Skeletal muscle tissue (tissue), 4 donors: ENCODE measurements around the gene PSMC3. TPM values are rescaled to one million over a fixed set of nuclear protein-coding genes. Genes with fewer than 3 reads are reported as not detected.

Source experiments
- H3K27ac ChIP-seq: one replicate; pipeline ENCODE4 v1.7.0; 2013; ENCODE audit warnings: mild to moderate bottlenecking, low read depth, low read length, inconsistent platforms
- H3K27me3 ChIP-seq, 3 donors: one replicate each; pipeline ENCODE4 v1.7.0; 2013; ENCODE audit warnings: low read length in 3 of 3; ENCODE audit not compliant: control insufficient read depth in 3 of 3, insufficient read depth in 3 of 3
- H3K36me3 ChIP-seq, 3 donors: one replicate each; pipeline ENCODE4 v1.7.0; 2013; ENCODE audit warnings: low read length in 3 of 3; ENCODE audit not compliant: control insufficient read depth in 3 of 3, insufficient read depth in 3 of 3
- H3K4me1 ChIP-seq, 3 donors: one replicate each; pipeline ENCODE4 v1.7.0; 2013; ENCODE audit warnings: low read length in 3 of 3, mild to moderate bottlenecking in 3 of 3; ENCODE audit not compliant: control insufficient read depth in 3 of 3, insufficient read depth in 3 of 3
- H3K4me3 ChIP-seq, 3 donors: one replicate each; pipeline ENCODE4 v1.7.0; 2013; ENCODE audit warnings: low read length in 3 of 3
- H3K9ac ChIP-seq, 3 donors: one replicate each; pipeline ENCODE4 v1.7.0; 2013; ENCODE audit warnings: low read length in 3 of 3, mild to moderate bottlenecking in 3 of 3, moderate library complexity in 2 of 3, low read depth in 1 of 3
- H3K9me3 ChIP-seq, 3 donors: one replicate each; pipeline ENCODE4 v1.7.0; 2013; ENCODE audit warnings: low read length in 3 of 3; ENCODE audit not compliant: control insufficient read depth in 3 of 3
- total RNA-seq: library from RNA; depleted of rRNA; stranded (reverse); fragments of >200 nt; gene quantifications from one replicate; pipeline ENCODE4 v1.2.3, GENCODE V29; 2014
- donor health status: Osteomylitis.

Gene PSMC3
- total RNA-seq, 1 donor from 2014 or later: 146 TPM

DNA sequence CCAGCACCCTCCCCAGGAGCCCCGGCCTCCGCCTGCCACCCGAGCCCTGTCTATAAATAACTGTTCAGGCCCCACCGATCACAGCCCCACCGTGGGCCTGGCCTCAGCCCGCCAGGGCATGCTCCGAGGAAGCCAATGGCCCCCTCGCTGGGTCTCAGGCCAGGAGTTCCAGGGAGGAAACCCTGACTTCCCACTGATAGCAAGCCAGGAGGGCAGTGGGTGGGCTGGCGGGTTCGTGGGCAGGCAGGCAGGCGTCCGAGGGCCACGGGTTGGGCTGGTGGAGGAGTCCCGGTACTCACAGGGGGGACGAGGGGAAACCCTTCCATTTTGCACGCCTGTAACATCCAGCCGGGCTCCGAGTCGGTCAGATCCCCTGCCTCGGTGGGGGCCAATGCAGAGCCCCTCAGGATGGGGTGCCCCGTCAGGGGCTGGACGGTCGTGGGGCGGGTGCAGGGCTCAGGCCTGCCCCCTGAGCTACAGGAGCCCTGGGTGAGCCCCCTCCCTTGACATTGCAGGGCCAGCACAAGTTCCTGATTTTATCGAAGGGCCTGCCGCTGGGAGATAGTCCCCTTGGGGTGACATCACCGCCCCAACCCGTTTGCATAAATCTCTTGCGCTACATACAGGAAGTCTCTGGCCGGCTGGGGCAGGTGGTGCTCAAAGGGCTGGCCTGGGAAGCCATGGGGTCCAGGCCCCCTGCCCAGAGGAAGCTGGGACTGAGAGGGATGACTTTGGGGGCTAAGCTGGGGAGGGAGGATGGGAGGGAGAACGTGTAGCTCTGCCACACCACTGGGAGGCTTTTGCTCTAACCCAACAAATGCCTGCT is 48.0 kb downstream of the PSMC3 start, which contains the start of gene SPI1:
SPI1 (minus strand) TSS at position 538 of the 826 bp plus-strand sequence; CDS start at position 344, 194 bp downstream.
- Histone ChIP-seq H3K27ac (peak within 1 kb of the TSS; percentile 73), H3K4me3 (peak within 1 kb of the TSS in 2 of 3 donors; percentile 30 to 51)

DNA sequence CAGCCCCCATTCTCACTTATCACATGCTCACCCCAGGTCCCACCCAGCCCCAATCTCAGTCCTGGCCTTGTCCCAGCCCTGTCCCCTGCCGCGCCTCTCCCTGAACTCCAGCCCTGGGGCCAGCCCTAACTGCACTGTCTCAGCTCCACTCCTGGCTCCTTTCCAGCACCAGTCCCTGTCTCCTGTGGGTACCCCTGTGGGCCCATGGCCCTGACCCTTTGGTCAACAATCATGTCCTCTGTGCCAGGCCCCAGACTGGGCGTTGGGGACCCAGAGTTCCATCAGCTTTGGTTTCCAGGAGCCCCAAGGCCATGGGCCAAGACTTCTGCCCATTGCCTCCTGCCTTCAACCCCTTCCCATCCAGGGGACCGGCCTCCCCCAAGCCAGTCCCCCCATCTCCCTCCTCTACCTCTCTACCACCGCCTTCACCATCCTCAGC is 48.6 kb downstream of the PSMC3 start:
- peak overlapping the region in 1 of 3 donors; percentile 56 for H3K9ac ChIP-seq

More for the DNA sequence above, 48.0 kb downstream of the PSMC3 start, which contains the start of gene SPI1:
- no peaks in the 10 kb centered on the region for H3K27me3 ChIP-seq
- H3K9ac ChIP-seq: peak within 1 kb of the TSS in 1 of 3 donors; percentile 56
- no peaks in the 10 kb centered on the region for H3K9me3 ChIP-seq
- H3K4me1 ChIP-seq: peaks cover 2 to 4% (median 3%) of the 10 kb centered on the region in 3 donors
- H3K36me3 ChIP-seq: no peaks in the 10 kb centered on the region

DNA sequence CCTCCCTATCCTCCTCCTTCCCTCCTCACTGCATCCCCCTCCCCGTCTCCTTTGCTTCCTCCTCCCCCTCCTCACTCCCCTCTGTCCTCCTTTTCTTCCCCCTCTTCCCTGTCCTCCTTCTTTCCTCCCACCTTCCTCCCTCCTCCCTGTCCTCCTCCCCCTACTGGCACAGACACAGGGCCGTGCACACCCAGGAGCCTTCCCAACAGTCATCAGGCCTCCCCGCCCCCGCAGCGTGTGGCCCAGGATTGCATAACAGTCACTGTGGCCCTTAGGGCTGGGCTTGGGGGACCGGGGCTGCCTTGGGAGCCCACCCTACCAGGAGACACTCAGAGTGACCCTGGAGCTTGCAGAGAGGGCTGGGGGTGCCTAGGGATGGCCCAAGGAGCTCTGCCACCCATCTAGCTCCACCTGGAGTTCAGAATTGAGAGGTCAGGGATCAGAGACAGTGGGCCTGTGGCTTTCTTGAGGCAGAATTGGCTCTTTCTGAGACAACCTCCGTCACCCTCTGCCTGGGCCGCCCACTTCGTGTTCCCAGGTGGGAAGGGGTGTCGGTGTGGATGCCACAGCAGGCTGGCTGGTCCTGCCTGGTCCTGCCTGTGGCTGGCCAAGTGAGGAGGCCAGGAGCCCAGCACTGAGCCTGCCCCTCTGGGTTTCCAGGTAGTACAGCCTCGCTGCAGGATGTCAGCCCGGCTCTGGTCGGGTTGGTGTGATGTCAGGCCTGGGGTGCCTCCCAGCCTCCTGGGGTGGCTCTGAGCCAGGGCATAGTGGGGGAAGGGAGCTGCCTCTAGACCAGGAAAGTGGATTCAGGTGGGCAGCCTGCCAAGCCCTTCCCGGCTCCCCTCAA is 49.5 kb downstream of the PSMC3 start:
- H3K9ac ChIP-seq: no peak overlapping the region
- no peak overlapping the region for H3K27ac ChIP-seq

More for the DNA sequence above, 48.6 kb downstream of the PSMC3 start:
- Histone ChIP-seq H3K27me3 (no peaks in the 10 kb centered on the region), H3K36me3 (no peaks in the 10 kb centered on the region), H3K27ac (peak overlapping the region; percentile 73), H3K4me1 (peaks cover 2 to 3% (median 3%) of the 10 kb centered on the region in 3 donors), H3K4me3 (peak overlapping the region in 2 of 3 donors; percentile 30 to 51), H3K9me3 (no peaks in the 10 kb centered on the region)

DNA sequence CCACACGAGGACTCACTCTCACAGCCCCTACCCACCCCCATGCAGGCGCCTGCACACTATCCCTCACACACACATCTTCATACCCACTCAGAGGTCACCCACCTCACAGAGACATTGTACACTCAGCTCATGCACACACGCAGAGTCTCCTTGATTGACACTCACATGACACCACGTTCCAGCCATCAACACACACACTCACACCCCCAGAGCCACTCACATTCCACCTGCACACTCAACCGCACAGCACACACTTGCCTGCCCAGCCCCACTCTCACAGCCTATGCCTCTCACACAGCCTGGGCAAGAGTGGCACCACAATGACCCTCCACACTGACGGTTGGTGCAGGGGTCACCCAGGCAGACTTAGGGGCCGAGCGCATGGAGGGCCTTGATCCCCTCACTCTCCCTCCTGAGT is 50.1 kb downstream of the PSMC3 start:
- H3K27ac ChIP-seq: no peak overlapping the region
- no peaks in the 10 kb centered on the region for H3K9me3 ChIP-seq
- no peaks in the 10 kb centered on the region for H3K27me3 ChIP-seq
- peak overlapping the region in 2 of 3 donors; percentile 15 to 51 for H3K4me3 ChIP-seq
- H3K9ac ChIP-seq: peak overlapping the region in 1 of 3 donors; percentile 8
- no peaks in the 10 kb centered on the region for H3K36me3 ChIP-seq
- H3K4me1 ChIP-seq: peaks cover 0 to 3% (median 2%) of the 10 kb centered on the region in 3 donors

More for the DNA sequence above, 49.5 kb downstream of the PSMC3 start:
- no peaks in the 10 kb centered on the region for H3K9me3 ChIP-seq
- H3K4me1 ChIP-seq: peaks cover 0 to 3% (median 2%) of the 10 kb centered on the region in 3 donors
- peak overlapping the region in 2 of 3 donors; percentile 30 to 51 for H3K4me3 ChIP-seq
- no peaks in the 10 kb centered on the region for H3K36me3 ChIP-seq
- no peaks in the 10 kb centered on the region for H3K27me3 ChIP-seq

DNA sequence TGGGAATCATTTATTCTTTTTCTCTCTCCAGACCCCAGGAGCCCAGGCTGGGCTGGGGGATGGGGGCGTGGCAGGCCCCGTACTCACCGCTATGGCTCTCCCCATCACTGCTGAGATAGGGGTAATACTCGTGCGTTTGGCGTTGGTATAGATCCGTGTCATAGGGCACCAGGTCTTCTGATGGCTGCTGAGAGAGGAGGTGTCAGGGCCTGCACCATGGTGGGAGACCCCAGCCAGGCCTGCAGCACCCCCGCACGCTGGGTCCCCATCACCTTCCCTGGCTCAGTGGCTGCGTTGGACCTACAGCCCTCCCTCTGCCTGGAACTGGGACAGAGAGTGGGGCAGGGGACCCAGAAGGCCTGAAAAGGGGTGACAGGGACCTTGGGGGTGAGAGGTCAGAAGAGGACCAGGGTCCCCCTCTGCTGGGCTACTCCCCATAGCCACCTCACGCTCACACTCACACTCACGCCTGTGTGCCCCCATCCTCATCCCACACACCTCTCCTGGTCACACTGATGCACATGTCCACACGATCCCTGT is 50.6 kb downstream of the PSMC3 start:
- Histone ChIP-seq H3K9me3 (no peaks in the 10 kb centered on the region), H3K4me3 (no peak overlapping the region), H3K9ac (no peak overlapping the region), H3K36me3 (no peaks in the 10 kb centered on the region), H3K4me1 (peaks cover 0 to 3% (median 2%) of the 10 kb centered on the region in 3 donors), H3K27ac (no peak overlapping the region), H3K27me3 (no peaks in the 10 kb centered on the region)

DNA sequence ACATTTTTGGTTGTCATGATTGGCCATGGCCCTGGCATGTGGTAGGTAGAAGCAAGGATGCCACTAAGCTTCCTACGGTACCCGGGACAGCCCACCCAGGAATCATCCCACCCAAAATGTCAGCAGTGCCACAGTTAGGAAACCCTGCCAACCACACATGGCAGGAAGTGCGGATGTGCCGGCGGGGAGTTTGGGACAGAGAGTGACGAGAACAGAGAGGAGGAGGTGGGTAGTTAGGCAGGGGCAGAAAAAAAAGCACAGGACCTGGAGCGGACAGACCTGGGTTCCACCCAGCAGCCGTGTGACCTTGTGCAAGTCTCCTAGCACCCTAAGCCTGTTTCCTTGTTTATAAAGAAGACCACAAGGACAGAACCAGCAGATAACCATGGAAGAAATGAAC is 51.2 kb downstream of the PSMC3 start:
- H3K4me1 ChIP-seq: peaks cover 0 to 3% (median 2%) of the 10 kb centered on the region in 3 donors
- no peaks in the 10 kb centered on the region for H3K36me3 ChIP-seq
- no peak overlapping the region for H3K4me3 ChIP-seq
- H3K9me3 ChIP-seq: no peaks in the 10 kb centered on the region
- no peak overlapping the region for H3K9ac ChIP-seq
- H3K27ac ChIP-seq: no peak overlapping the region
- no peaks in the 10 kb centered on the region for H3K27me3 ChIP-seq

DNA sequence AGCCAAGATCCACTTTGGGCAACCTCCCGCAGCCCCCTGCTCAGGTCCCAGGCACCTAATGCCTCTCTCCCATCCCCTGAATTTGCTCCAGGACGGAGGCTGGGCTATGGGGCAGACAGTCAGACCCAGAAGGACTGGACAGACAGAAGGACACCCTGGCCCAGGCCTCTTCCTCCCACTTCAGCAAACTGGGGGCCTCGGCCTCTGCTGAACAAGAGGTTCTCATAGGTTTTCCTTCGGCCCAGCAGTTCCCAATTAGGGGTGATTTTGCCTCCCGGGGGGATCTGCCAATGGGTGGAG is 51.6 kb downstream of the PSMC3 start:
- Histone ChIP-seq H3K27me3 (no peaks in the 10 kb centered on the region), H3K9me3 (no peaks in the 10 kb centered on the region), H3K27ac (no peak overlapping the region), H3K36me3 (no peaks in the 10 kb centered on the region), H3K9ac (no peak overlapping the region), H3K4me1 (peaks cover 0 to 3% (median 2%) of the 10 kb centered on the region in 3 donors), H3K4me3 (no peak overlapping the region)

DNA sequence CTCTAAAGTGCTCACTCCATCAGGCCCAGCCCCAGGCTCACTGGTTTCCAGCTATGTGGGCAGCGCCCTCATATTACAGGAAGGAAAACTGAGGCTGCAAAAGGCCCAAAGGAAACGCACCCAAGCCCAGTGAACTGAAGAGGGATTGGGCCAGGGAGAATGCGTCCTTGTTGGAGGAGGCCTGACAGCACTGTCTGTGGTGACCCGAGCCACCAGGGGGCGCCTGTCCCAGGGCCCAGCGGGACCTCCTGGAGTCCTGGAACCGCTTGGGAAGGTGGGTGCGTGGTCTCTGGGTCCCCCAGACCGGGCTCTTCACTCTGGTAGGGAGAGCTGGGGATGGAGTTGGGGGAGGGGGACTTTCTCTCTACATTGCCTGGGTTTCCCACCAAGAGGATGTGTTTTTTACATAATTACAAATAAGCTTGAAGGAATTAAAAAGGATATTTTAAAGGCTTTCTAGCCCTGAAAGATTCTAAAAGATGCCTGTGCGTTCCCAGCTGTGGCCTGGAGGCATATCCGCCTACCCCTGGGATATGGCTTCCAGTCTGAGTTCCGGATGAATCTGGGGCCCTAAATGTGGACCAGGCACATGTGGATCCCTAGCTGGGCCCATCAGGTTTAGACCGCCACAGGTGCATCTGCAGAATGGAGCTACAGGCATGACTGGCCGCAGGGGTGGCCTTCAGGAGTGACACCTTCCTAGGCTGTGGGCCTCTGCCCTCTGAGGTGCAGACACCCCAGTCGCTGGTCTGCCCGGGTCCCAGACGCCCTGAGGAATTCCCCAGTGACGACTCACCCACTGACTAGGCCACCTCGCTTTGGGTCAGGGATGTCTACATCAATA is 52.1 kb downstream of the PSMC3 start:
- H3K36me3 ChIP-seq: no peaks in the 10 kb centered on the region
- H3K4me1 ChIP-seq: peaks cover 0 to 3% (median 2%) of the 10 kb centered on the region in 3 donors
- H3K9ac ChIP-seq: peak overlapping the region in 1 of 3 donors; percentile 16
- H3K4me3 ChIP-seq: no peak overlapping the region
- no peaks in the 10 kb centered on the region for H3K27me3 ChIP-seq
- H3K27ac ChIP-seq: no peak overlapping the region
- no peaks in the 10 kb centered on the region for H3K9me3 ChIP-seq

DNA sequence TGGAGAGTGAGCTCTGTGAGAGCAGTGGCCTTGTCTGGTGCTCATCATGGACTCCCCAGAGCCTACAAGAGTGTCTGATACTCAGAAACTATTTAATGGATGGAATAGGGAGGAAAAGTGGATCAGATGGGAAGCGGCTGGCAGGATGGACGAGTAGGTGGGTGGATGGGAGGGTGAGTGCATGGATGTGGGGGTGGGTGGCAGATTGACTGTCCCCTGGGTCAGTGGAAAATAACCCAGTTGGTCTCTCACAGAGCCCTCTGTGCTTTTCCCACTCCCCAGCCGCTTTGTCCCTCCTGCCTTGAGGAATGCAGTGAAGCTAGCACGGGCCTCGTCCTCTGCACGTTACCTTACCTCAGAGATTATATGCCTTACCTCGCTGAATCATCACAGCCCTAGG is 53.8 kb downstream of the PSMC3 start:
- no peak overlapping the region for H3K27ac ChIP-seq
- no peak overlapping the region for H3K4me3 ChIP-seq
- no peaks in the 10 kb centered on the region for H3K36me3 ChIP-seq
- H3K9ac ChIP-seq: no peak overlapping the region
- no peaks in the 10 kb centered on the region for H3K27me3 ChIP-seq
- H3K9me3 ChIP-seq: no peaks in the 10 kb centered on the region
- peaks cover 0 to 3% (median 2%) of the 10 kb centered on the region in 3 donors for H3K4me1 ChIP-seq
